Kidney (tissue), 14 donors: Measurements from ENCODE around the gene RAC2. TPM values are rescaled to one million over a fixed set of nuclear protein-coding genes. Genes with fewer than 3 reads are reported as not detected.

Source experiments
- DNase-seq, 5 donors: peaks; one replicate each; pipeline ENCODE4 v3.0.0-alpha.2; 2013 to 2020
- FAIRE-seq: peaks from 2 replicates; lab custom pipeline; 2012; peaks lifted over from hg19 to GRCh38; lab: Jason Lieb, UNC
- H3K27ac ChIP-seq, 2 donors: one replicate each; pipeline ENCODE4 v1.7.0; 2013; ENCODE audit warnings: low read depth in 2 of 2, low read length in 2 of 2, inconsistent platforms in 1 of 2
- H3K27me3 ChIP-seq: one replicate; pipeline ENCODE4 v1.7.1; 2013; ENCODE audit warnings: low read length, inconsistent platforms; ENCODE audit not compliant: control insufficient read depth, insufficient read depth
- H3K36me3 ChIP-seq, 3 donors: one replicate each; pipeline versions ENCODE4 v1.7.0 to v1.7.1; 2013; ENCODE audit warnings: low read length in 3 of 3, control low read depth in 1 of 3, inconsistent platforms in 1 of 3; ENCODE audit not compliant: insufficient read depth in 3 of 3, control insufficient read depth in 2 of 3
- H3K4me1 ChIP-seq, 3 donors: one replicate each; pipeline versions ENCODE4 v1.7.0 to v1.7.1; 2013; ENCODE audit warnings: low read length in 3 of 3, inconsistent platforms in 1 of 3, low read depth in 1 of 3; ENCODE audit not compliant: control insufficient read depth in 2 of 3, insufficient read depth in 2 of 3
- H3K4me3 ChIP-seq, 3 donors: one replicate each; pipeline versions ENCODE4 v1.7.0 to v1.8.1; 2013; ENCODE audit warnings: low read length in 3 of 3, control low read depth in 1 of 3, inconsistent platforms in 1 of 3
- H3K9ac ChIP-seq, 3 donors: one replicate each; pipeline versions ENCODE4 v1.7.0 to v1.7.1; 2013; ENCODE audit warnings: low read length in 3 of 3, control low read depth in 1 of 3, inconsistent platforms in 1 of 3
- H3K9me3 ChIP-seq, 3 donors: one replicate each; pipeline versions ENCODE4 v1.7.0 to v1.7.1; 2013; ENCODE audit warnings: low read length in 3 of 3, control low read depth in 1 of 3, inconsistent platforms in 1 of 3; ENCODE audit not compliant: control insufficient read depth in 2 of 3, insufficient read depth in 1 of 3
- CTCF ChIP-seq: IDR thresholded peaks from 3 replicates; pipeline ENCODE4 v1.5.1; 2012; ENCODE audit warnings: mild to moderate bottlenecking, moderate library complexity, borderline replicate concordance; ENCODE audit not compliant: insufficient read depth; ENCODE audit errors: extremely low read depth
- intact Hi-C: fragments of 100-400 bp; cut with DNase I; formaldehyde crosslinking; loops from one replicate; pipeline ENCODE4 v1.11.1; 2022
- polyA plus RNA-seq: library from polyadenylated mRNA; stranded (reverse); fragments of 350-450 nt; fragmentation: Illumina TruSeq; extraction: RNeasy Lipid Tissue Mini Kit (QIAGEN cat#74804); gene quantifications from one replicate; pipeline ENCODE4 v1.2.3, GENCODE V29; 2014; ENCODE audit warnings: low read depth, low replicate concordance; ENCODE audit not compliant: insufficient read depth
- total RNA-seq: library from RNA; stranded (reverse); fragmentation: NEBNext Ultra II Directional; extraction: Animal tissue kit (Norgen Biotek cat#: 25700); gene quantifications from one replicate; pipeline ENCODE4 v1.2.1, GENCODE V29; 2021
- donor health status: control.
- donor health status: control.
- donor health status: control.
- donor health status: control.
- donor health status: control.
- donor health status: DM: yes; HTN: yes; CAD: no.
- donor health status: Normal renal cell carcinoma (clear cell type).

Gene RAC2
- total and polyA plus RNA-seq, 2 donors from 2014 or later, result 4.5 to 38.6 TPM

GRCh38 chr22:37218771-37219411 lies 25.2 kb downstream of the RAC2 start:
- intact Hi-C loops, result no loop called here
- Histone ChIP-seq H3K27ac (no peak overlapping the region), H3K27me3 (no peaks in the 10 kb centered on the region), H3K4me3 (no peak overlapping the region), H3K9ac (no peak overlapping the region), H3K36me3 (no peaks in the 10 kb centered on the region), H3K9me3 (no peaks in the 10 kb centered on the region), H3K4me1 (no peaks in the 10 kb centered on the region)
- DNase-seq, result no peak
- TF ChIP-seq CTCF, result no peak
- no peak for FAIRE-seq

GRCh38 chr22:37218399-37218770 lies 25.7 kb downstream of the RAC2 start:
- no peak for FAIRE-seq
- Histone ChIP-seq H3K9ac (no peak overlapping the region), H3K4me3 (no peak overlapping the region), H3K27me3 (no peaks in the 10 kb centered on the region), H3K27ac (no peak overlapping the region), H3K4me1 (no peaks in the 10 kb centered on the region), H3K9me3 (no peaks in the 10 kb centered on the region), H3K36me3 (no peaks in the 10 kb centered on the region)
- no peak for DNase-seq
- intact Hi-C loops, result no loop called here
- no peak for TF ChIP-seq CTCF

- FAIRE-seq (no peak), DNase-seq (no peak)
- no peak for TF ChIP-seq CTCF
- no peak overlapping the region for H3K4me3 ChIP-seq
- H3K9ac ChIP-seq, result no peak overlapping the region
- H3K27ac ChIP-seq, result no peak overlapping the region
- intact Hi-C loops, result no loop called here
- H3K36me3 ChIP-seq, result no peaks in the 10 kb centered on the region
- no peaks in the 10 kb centered on the region for H3K9me3 ChIP-seq
- no peaks in the 10 kb centered on the region for H3K27me3 ChIP-seq
- H3K4me1 ChIP-seq, result no peaks in the 10 kb centered on the region
Observed at GRCh38 chr22:37215890-37216289, 28.2 kb downstream of the RAC2 start.

GRCh38 chr22:37214731-37215030 lies 29.4 kb downstream of the RAC2 start:
- no peak for TF ChIP-seq CTCF
- intact Hi-C loops, result no loop called here
- H3K9me3 ChIP-seq, result no peaks in the 10 kb centered on the region
- H3K36me3 ChIP-seq, result no peaks in the 10 kb centered on the region
- no peak overlapping the region for H3K27ac ChIP-seq
- H3K4me1 ChIP-seq, result no peaks in the 10 kb centered on the region
- peak in 1 of 5 donors; percentile 65 for DNase-seq
- no peak for FAIRE-seq
- H3K9ac ChIP-seq, result no peak overlapping the region
- H3K4me3 ChIP-seq, result no peak overlapping the region
- no peaks in the 10 kb centered on the region for H3K27me3 ChIP-seq
